IPS-20b (cell line): ENCODE results near the gene MFGE8.

Experiments
- H3K27ac ChIP-seq: one replicate; pipeline ENCODE4 v1.5.1; 2013; ENCODE audit warnings: low read length
- H3K27me3 ChIP-seq: 2 replicates; pipeline ENCODE4 v1.6.1; 2013; ENCODE audit warnings: mild to moderate bottlenecking, low read length, inconsistent platforms; ENCODE audit not compliant: insufficient read depth
- H3K36me3 ChIP-seq: 2 replicates; pipeline ENCODE4 v1.6.1; 2013; ENCODE audit warnings: low read depth, mild to moderate bottlenecking, inconsistent platforms, low read length, moderate library complexity; ENCODE audit not compliant: insufficient read depth
- H3K4me1 ChIP-seq: 2 replicates; pipeline ENCODE4 v1.6.1; 2013; ENCODE audit warnings: mild to moderate bottlenecking, control low read depth, inconsistent platforms, low read length, moderate library complexity; ENCODE audit not compliant: insufficient read depth
- H3K4me3 ChIP-seq: 2 replicates; pipeline ENCODE4 v1.5.1; 2013; ENCODE audit warnings: mild to moderate bottlenecking, low read length, inconsistent platforms
- H3K9ac ChIP-seq: 2 replicates; pipeline ENCODE4 v1.6.1; 2013; ENCODE audit warnings: low read depth, mild to moderate bottlenecking, inconsistent platforms, low read length, moderate library complexity
- H3K9me3 ChIP-seq: 2 replicates; pipeline ENCODE4 v1.6.1; 2013; ENCODE audit warnings: mild to moderate bottlenecking, low read depth, low read length, inconsistent platforms; ENCODE audit not compliant: insufficient read depth

The MFGE8 gene

GRCh38 chr15:88896333-88897033 is 16.7 kb downstream of the MFGE8 start:
- Histone ChIP-seq H3K27me3 (peaks cover 18% of the 10 kb centered on the region), H3K9me3 (no peaks in the 10 kb centered on the region), H3K27ac (no peak overlapping the region), H3K36me3 (peaks cover 35% of the 10 kb centered on the region), H3K4me3 (no peak overlapping the region), H3K9ac (no peak overlapping the region), H3K4me1 (peaks cover 16% of the 10 kb centered on the region; the same call in 1 of the 2 replicates)

- Histone ChIP-seq H3K27ac (no peak within 1 kb of the TSS), H3K9ac (peak within 1 kb of the TSS; percentile 75; the same call in 1 of the 2 replicates), H3K4me3 (peak within 1 kb of the TSS; percentile 67)
Observed at GRCh38 chr15:88894819-88895767, 18.1 kb downstream of the MFGE8 start, which contains the start of gene HAPLN3. TSS of gene HAPLN3 (minus strand) at chr15:88895544. CDS start at chr15:88887298, 8,246 bp downstream.

DNA sequence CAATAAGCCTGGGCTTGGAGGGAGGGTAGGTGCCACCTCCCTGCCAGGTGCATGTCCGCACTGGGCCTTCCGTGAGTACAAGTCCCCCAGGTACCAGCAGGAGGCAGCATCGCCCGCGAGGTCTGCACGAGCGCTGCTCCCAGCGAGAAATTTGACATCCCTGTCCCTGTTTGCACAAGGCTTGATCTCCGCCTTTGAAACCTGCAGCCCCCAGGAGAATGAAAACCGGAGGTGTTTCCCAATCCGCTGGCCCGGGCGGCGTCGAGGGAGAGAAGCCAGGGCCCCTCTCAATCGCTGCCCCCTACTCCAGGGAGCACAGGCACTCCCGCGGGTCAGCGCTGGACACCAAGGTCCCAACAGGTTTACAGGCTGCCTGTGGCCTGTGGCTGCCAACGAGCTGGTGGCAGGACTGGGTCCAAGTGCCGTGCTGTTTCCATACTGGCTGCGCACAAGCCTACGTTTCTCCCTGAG is 18.8 kb downstream of the MFGE8 start:
- Histone ChIP-seq H3K36me3 (peaks cover 18% of the 10 kb centered on the region; the same call in 1 of the 2 replicates), H3K9ac (peak overlapping the region; percentile 75; the same call in 1 of the 2 replicates), H3K9me3 (no peaks in the 10 kb centered on the region), H3K27ac (no peak overlapping the region), H3K4me1 (peaks cover 16% of the 10 kb centered on the region; the same call in 1 of the 2 replicates), H3K4me3 (peak overlapping the region; percentile 67), H3K27me3 (peaks cover 18% of the 10 kb centered on the region)

More at GRCh38 chr15:88894819-88895767, 18.1 kb downstream of the MFGE8 start, which contains the start of gene HAPLN3:
- no peaks in the 10 kb centered on the region for H3K9me3 ChIP-seq
- H3K27me3 ChIP-seq = peaks cover 18% of the 10 kb centered on the region
- peaks cover 16% of the 10 kb centered on the region; the same call in 1 of the 2 replicates for H3K4me1 ChIP-seq
- peaks cover 22% of the 10 kb centered on the region for H3K36me3 ChIP-seq

GRCh38 chr15:88891540-88892254 is 21.5 kb downstream of the MFGE8 start:
- Histone ChIP-seq H3K4me1 (peaks cover 8% of the 10 kb centered on the region; the same call in 1 of the 2 replicates), H3K4me3 (no peak overlapping the region), H3K27ac (no peak overlapping the region), H3K9ac (no peak overlapping the region), H3K27me3 (peaks cover 18% of the 10 kb centered on the region), H3K9me3 (no peaks in the 10 kb centered on the region), H3K36me3 (peaks cover 9% of the 10 kb centered on the region; the same call in 1 of the 2 replicates)

DNA sequence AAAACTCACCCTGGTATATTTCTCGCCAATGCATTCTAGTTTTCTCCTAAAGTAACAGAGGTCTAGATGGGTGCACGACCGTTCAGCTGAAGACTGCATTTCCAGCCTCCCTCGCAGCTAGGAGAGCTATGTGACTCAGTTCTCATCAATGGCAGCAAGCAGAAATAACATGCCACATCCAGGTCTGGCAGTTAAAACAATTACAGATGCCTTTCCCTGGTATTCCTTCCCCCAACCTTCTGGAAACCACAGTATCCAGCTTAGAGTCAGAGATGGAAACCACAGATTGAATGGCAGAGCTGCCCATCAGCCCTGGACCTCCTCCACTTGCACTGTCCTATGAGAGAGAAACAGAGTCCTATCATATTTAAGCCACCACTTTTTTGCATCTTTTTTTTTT is 22.7 kb downstream of the MFGE8 start:
- Histone ChIP-seq H3K27me3 (peaks cover 15% of the 10 kb centered on the region), H3K36me3 (peaks cover 9% of the 10 kb centered on the region; the same call in 1 of the 2 replicates), H3K9me3 (no peaks in the 10 kb centered on the region), H3K4me1 (peaks cover 3% of the 10 kb centered on the region; the same call in 1 of the 2 replicates), H3K27ac (no peak overlapping the region), H3K9ac (no peak overlapping the region), H3K4me3 (no peak overlapping the region)

- no peaks in the 10 kb centered on the region for H3K9me3 ChIP-seq
Observed at GRCh38 chr15:88888719-88889118, 24.5 kb downstream of the MFGE8 start.

GRCh38 chr15:88887068-88887580 is 26.1 kb downstream of the MFGE8 start:
- no peak overlapping the region for H3K9ac ChIP-seq
- no peak overlapping the region for H3K4me3 ChIP-seq
- H3K4me1 ChIP-seq = peaks cover 4% of the 10 kb centered on the region; the same call in 1 of the 2 replicates
- no peaks in the 10 kb centered on the region for H3K9me3 ChIP-seq
- peaks cover 23% of the 10 kb centered on the region; the same call in 1 of the 2 replicates for H3K36me3 ChIP-seq
- no peaks in the 10 kb centered on the region for H3K27me3 ChIP-seq
- no peak overlapping the region for H3K27ac ChIP-seq

More at GRCh38 chr15:88888719-88889118, 24.5 kb downstream of the MFGE8 start:
- Histone ChIP-seq H3K36me3 (peaks cover 9% of the 10 kb centered on the region; the same call in 1 of the 2 replicates), H3K4me1 (peaks cover 4% of the 10 kb centered on the region; the same call in 1 of the 2 replicates), H3K9ac (no peak overlapping the region), H3K27me3 (no peaks in the 10 kb centered on the region), H3K27ac (no peak overlapping the region), H3K4me3 (no peak overlapping the region)

GRCh38 chr15:88882785-88883184 is 30.4 kb downstream of the MFGE8 start:
- H3K9ac ChIP-seq = no peak overlapping the region
- H3K36me3 ChIP-seq = peaks cover 44% of the 10 kb centered on the region; the same call in 1 of the 2 replicates
- peaks cover 4% of the 10 kb centered on the region; the same call in 1 of the 2 replicates for H3K4me1 ChIP-seq
- H3K4me3 ChIP-seq = no peak overlapping the region
- H3K9me3 ChIP-seq = no peaks in the 10 kb centered on the region
- no peaks in the 10 kb centered on the region for H3K27me3 ChIP-seq
- no peak overlapping the region for H3K27ac ChIP-seq

GRCh38 chr15:88881775-88882174 is 31.4 kb downstream of the MFGE8 start:
- Histone ChIP-seq H3K27ac (no peak overlapping the region), H3K4me1 (peaks cover 4% of the 10 kb centered on the region; the same call in 1 of the 2 replicates), H3K9ac (no peak overlapping the region), H3K36me3 (peaks cover 44% of the 10 kb centered on the region; the same call in 1 of the 2 replicates), H3K4me3 (no peak overlapping the region), H3K9me3 (no peaks in the 10 kb centered on the region), H3K27me3 (no peaks in the 10 kb centered on the region)

- Histone ChIP-seq H3K36me3 (peaks cover 44% of the 10 kb centered on the region; the same call in 1 of the 2 replicates), H3K4me1 (peaks cover 4% of the 10 kb centered on the region; the same call in 1 of the 2 replicates), H3K9ac (no peak overlapping the region), H3K27me3 (no peaks in the 10 kb centered on the region), H3K4me3 (no peak overlapping the region), H3K9me3 (no peaks in the 10 kb centered on the region), H3K27ac (no peak overlapping the region)
Observed at GRCh38 chr15:88880944-88881740, 32.0 kb downstream of the MFGE8 start.
